Measurements from ENCODE around the gene PARN. TPM values are rescaled to one million over a fixed set of nuclear protein-coding genes. Genes with fewer than 3 reads are reported as not detected.
"Not testable (repeated sequence)": the region's sequence is repeated elsewhere in the genome, so short reads cannot be mapped to it uniquely, and the experiment has no call there.

PARN gene
- total RNA-seq, 2 experiments from 2014 or later: 36.4 to 40.0 TPM

GRCh38 chr16:14600164-14600563, 29.9 kb downstream of the PARN start:
- ATAC-seq (no peak), DNase-seq (no peak)
- POLR2A ChIA-PET: no interaction called here
- Mint-ChIP-seq H3K4me1 (ENCODE audit: low read depth) (no peaks in the 10 kb centered on the region), H3K27me3 (ENCODE audit: low read depth) (no peaks in the 10 kb centered on the region), H3K27ac (no peak overlapping the region), H3K9me3 (ENCODE audit: insufficient read depth) (no peaks in the 10 kb centered on the region), H3K36me3 (ENCODE audit: low read depth) (peaks cover 47% of the 10 kb centered on the region), H3K4me3 (no peak overlapping the region)
- CTCF ChIA-PET: interaction anchor here (0.6 to 1.5 kb wide), 4 partner anchors 10 to 351 kb away, joined by 3 to 4 read pairs (median 4); no protein-coding TSS in a partner anchor

- H3K9me3 Mint-ChIP-seq (ENCODE audit: insufficient read depth): no peaks in the 10 kb centered on the region
- H3K36me3 Mint-ChIP-seq (ENCODE audit: low read depth): peaks cover 35% of the 10 kb centered on the region
- peaks cover 13% of the 10 kb centered on the region for H3K4me1 Mint-ChIP-seq (ENCODE audit: low read depth)
- DNase-seq (no peak), ATAC-seq (no peak)
- no peaks in the 10 kb centered on the region for H3K27me3 Mint-ChIP-seq (ENCODE audit: low read depth)
- no peak overlapping the region for H3K4me3 Mint-ChIP-seq
- POLR2A ChIA-PET: interaction anchor here (0.7 kb wide), 2 partner anchors 10 to 113 kb away, joined by 3 read pairs; no protein-coding TSS in a partner anchor
- H3K27ac Mint-ChIP-seq: no peak overlapping the region
- CTCF ChIA-PET: interaction anchor here (0.6 to 1.8 kb wide), 5 partner anchors 13 to 667 kb away, joined by 3 to 5 read pairs (median 4); partner anchors contain the start of gene ERCC4
Observed at GRCh38 chr16:14586637-14587305, 43.3 kb downstream of the PARN start.

- Mint-ChIP-seq H3K4me3 (no peak overlapping the region), H3K27me3 (ENCODE audit: low read depth) (no peaks in the 10 kb centered on the region), H3K36me3 (ENCODE audit: low read depth) (peaks cover 38% of the 10 kb centered on the region), H3K27ac (no peak overlapping the region), H3K4me1 (ENCODE audit: low read depth) (peaks cover 13% of the 10 kb centered on the region), H3K9me3 (ENCODE audit: insufficient read depth) (no peaks in the 10 kb centered on the region)
- DNase-seq: no peak
- POLR2A ChIA-PET: no interaction called here
- no peak for ATAC-seq
- CTCF ChIA-PET: no interaction called here
Observed at GRCh38 chr16:14585287-14585686, 44.8 kb downstream of the PARN start.

- H3K27me3 Mint-ChIP-seq (ENCODE audit: low read depth); H3K9me3 Mint-ChIP-seq (ENCODE audit: insufficient read depth); H3K4me3 Mint-ChIP-seq; H3K4me1 Mint-ChIP-seq (ENCODE audit: low read depth); ATAC-seq; CTCF ChIA-PET; H3K27ac Mint-ChIP-seq; DNase-seq; POLR2A ChIA-PET: not testable (repeated sequence)
- peaks cover 39% of the 10 kb centered on the region for H3K36me3 Mint-ChIP-seq (ENCODE audit: low read depth)
Observed at GRCh38 chr16:14580926-14581325, 49.1 kb downstream of the PARN start.

- Mint-ChIP-seq H3K4me1 (ENCODE audit: low read depth) (no peaks in the 10 kb centered on the region), H3K4me3 (no peak overlapping the region), H3K9me3 (ENCODE audit: insufficient read depth) (no peaks in the 10 kb centered on the region), H3K36me3 (ENCODE audit: low read depth) (peaks cover 51% of the 10 kb centered on the region), H3K27ac (no peak overlapping the region), H3K27me3 (ENCODE audit: low read depth) (no peaks in the 10 kb centered on the region)
- POLR2A ChIA-PET: no interaction called here
- CTCF ChIA-PET: no interaction called here
- DNase-seq (no peak), ATAC-seq (no peak)
Observed at GRCh38 chr16:14579266-14579665, 50.8 kb downstream of the PARN start.

DNA sequence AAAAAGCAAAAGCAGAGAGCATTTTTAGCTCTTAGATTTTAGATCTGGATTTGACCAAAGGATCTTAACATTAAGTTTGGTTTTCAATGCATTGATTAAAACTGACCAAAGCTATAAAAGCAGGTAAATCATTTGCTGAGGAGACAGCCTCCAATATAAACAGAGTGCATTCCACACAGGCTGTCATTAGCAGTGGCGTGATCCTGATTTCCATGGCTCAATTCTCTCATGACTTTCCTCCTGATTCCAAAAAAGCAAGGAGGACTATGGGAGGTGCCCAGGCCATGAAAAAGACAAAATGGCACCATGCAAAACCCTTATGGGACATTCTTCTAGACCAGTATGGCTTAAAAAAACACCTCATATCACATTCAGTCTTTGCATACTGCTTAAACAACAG, 53.5 kb downstream of the PARN start:
- Mint-ChIP-seq H3K27me3 (ENCODE audit: low read depth) (no peaks in the 10 kb centered on the region), H3K4me3 (no peak overlapping the region), H3K36me3 (ENCODE audit: low read depth) (peaks cover 51% of the 10 kb centered on the region), H3K27ac (no peak overlapping the region), H3K4me1 (ENCODE audit: low read depth) (no peaks in the 10 kb centered on the region), H3K9me3 (ENCODE audit: insufficient read depth) (no peaks in the 10 kb centered on the region)
- DNase-seq: no peak
- ChIA-PET POLR2A (interaction anchor here (0.6 kb wide), 1 partner anchor 47 kb away, joined by 3 read pairs; no protein-coding TSS in a partner anchor), CTCF (no interaction called here)
- no peak for ATAC-seq

- Mint-ChIP-seq H3K27ac (no peak overlapping the region), H3K9me3 (ENCODE audit: insufficient read depth) (no peaks in the 10 kb centered on the region), H3K4me3 (no peak overlapping the region), H3K4me1 (ENCODE audit: low read depth) (no peaks in the 10 kb centered on the region), H3K36me3 (ENCODE audit: low read depth) (peaks cover 48% of the 10 kb centered on the region), H3K27me3 (ENCODE audit: low read depth) (no peaks in the 10 kb centered on the region)
- POLR2A ChIA-PET: no interaction called here
- ATAC-seq: no peak
- no peak for DNase-seq
- CTCF ChIA-PET: no interaction called here
Observed at GRCh38 chr16:14576069-14576468, 54.0 kb downstream of the PARN start.

- H3K27ac Mint-ChIP-seq; DNase-seq; H3K4me1 Mint-ChIP-seq (ENCODE audit: low read depth); POLR2A ChIA-PET; H3K9me3 Mint-ChIP-seq (ENCODE audit: insufficient read depth); H3K4me3 Mint-ChIP-seq; ATAC-seq; H3K27me3 Mint-ChIP-seq (ENCODE audit: low read depth): not testable (repeated sequence)
- peaks cover 40% of the 10 kb centered on the region for H3K36me3 Mint-ChIP-seq (ENCODE audit: low read depth)
- CTCF ChIA-PET: interaction anchor here (0.7 kb wide), 1 partner anchor 655 kb away, joined by 3 read pairs; the partner anchor contains the start of gene ERCC4
Observed at GRCh38 chr16:14574698-14575415, 55.2 kb downstream of the PARN start.

DNA sequence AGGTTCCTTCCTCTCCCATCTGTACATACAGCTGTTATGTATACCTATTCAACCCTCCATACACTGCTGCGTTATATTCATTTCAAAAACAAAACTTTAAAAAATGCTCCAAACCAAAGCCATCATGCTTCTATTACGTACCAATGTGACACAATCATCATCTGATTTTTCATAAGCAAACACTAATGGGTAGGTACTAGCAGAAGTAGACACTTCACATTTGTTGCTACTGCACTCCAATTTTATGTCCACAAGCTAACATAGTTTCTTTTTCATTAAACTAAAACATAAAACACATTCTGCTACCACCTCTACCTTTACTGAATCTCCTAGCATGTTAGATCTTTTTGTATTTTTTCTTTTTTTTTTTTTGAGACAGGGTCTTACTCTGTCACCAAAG, 57.5 kb downstream of the PARN start:
- no peak overlapping the region for H3K27ac Mint-ChIP-seq

DNA sequence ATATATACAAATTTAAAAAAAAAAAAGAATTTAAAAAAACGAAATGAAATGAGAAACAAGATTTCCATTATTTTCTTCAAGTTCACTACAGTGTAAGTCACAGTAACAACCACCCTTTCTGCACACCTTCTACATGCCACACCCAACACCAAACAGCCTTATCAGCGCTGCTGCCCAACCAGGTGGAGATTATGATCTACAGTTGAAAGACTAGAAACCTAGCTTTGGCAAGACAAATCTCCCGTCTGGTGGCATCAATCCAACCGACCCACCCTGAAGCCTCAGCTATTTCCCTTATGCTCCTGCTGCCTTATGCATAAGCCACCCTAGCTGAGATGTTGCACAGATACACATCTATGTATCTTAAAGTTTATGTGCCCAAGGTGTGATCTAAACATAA, 60.8 kb downstream of the PARN start:
- H3K36me3 Mint-ChIP-seq (ENCODE audit: low read depth): peaks cover 12% of the 10 kb centered on the region
- CTCF ChIA-PET: no interaction called here
- H3K27me3 Mint-ChIP-seq (ENCODE audit: low read depth): no peaks in the 10 kb centered on the region
- ATAC-seq: no peak
- H3K9me3 Mint-ChIP-seq (ENCODE audit: insufficient read depth): no peaks in the 10 kb centered on the region
- H3K27ac Mint-ChIP-seq: no peak overlapping the region
- POLR2A ChIA-PET: no interaction called here
- no peak for DNase-seq
- H3K4me3 Mint-ChIP-seq: no peak overlapping the region
- peaks cover 3% of the 10 kb centered on the region for H3K4me1 Mint-ChIP-seq (ENCODE audit: low read depth)

More for the DNA sequence above, 57.5 kb downstream of the PARN start:
- POLR2A ChIA-PET: no interaction called here
- ATAC-seq (no peak), DNase-seq (no peak)
- CTCF ChIA-PET: no interaction called here
- no peaks in the 10 kb centered on the region for H3K27me3 Mint-ChIP-seq (ENCODE audit: low read depth)
- H3K9me3 Mint-ChIP-seq (ENCODE audit: insufficient read depth): no peaks in the 10 kb centered on the region
- no peaks in the 10 kb centered on the region for H3K4me1 Mint-ChIP-seq (ENCODE audit: low read depth)
- H3K36me3 Mint-ChIP-seq (ENCODE audit: low read depth): peaks cover 38% of the 10 kb centered on the region
- no peak overlapping the region for H3K4me3 Mint-ChIP-seq

GRCh38 chr16:14566599-14566998, 63.5 kb downstream of the PARN start:
- peak overlapping the region; percentile 18 for H3K27ac Mint-ChIP-seq
- no peaks in the 10 kb centered on the region for H3K9me3 Mint-ChIP-seq (ENCODE audit: insufficient read depth)
- ATAC-seq: no peak
- ChIA-PET CTCF (no interaction called here), POLR2A (no interaction called here)
- no peak overlapping the region for H3K4me3 Mint-ChIP-seq
- peaks cover 3% of the 10 kb centered on the region for H3K4me1 Mint-ChIP-seq (ENCODE audit: low read depth)
- H3K36me3 Mint-ChIP-seq (ENCODE audit: low read depth): peaks cover 11% of the 10 kb centered on the region
- no peak for DNase-seq
- no peaks in the 10 kb centered on the region for H3K27me3 Mint-ChIP-seq (ENCODE audit: low read depth)

GRCh38 chr16:14565688-14566025, 64.4 kb downstream of the PARN start:
- Mint-ChIP-seq H3K4me1 (ENCODE audit: low read depth) (peaks cover 3% of the 10 kb centered on the region), H3K36me3 (ENCODE audit: low read depth) (peaks cover 11% of the 10 kb centered on the region)
- CTCF ChIA-PET: interaction anchor here (0.8 kb wide), 1 partner anchor 21 kb away, joined by 3 read pairs; no protein-coding TSS in a partner anchor

More at GRCh38 chr16:14565688-14566025, 64.4 kb downstream of the PARN start:
- POLR2A ChIA-PET: no interaction called here
- ATAC-seq (no peak), DNase-seq (no peak)
- H3K4me3 Mint-ChIP-seq: no peak overlapping the region
- no peaks in the 10 kb centered on the region for H3K9me3 Mint-ChIP-seq (ENCODE audit: insufficient read depth)
- H3K27ac Mint-ChIP-seq: no peak overlapping the region
- no peaks in the 10 kb centered on the region for H3K27me3 Mint-ChIP-seq (ENCODE audit: low read depth)

Data from activated CD8-positive, alpha-beta T cell treated with anti-CD3 and anti-CD28 coated beads, Interleukin-2, amount 10 ng/mL, durations not matched to agents 7 days and 5 days (primary cell).